Upper lobe of right lung (tissue), 1 donor: ENCODE results near the gene LRRC7. TPM values are rescaled to one million over a fixed set of nuclear protein-coding genes. Genes with fewer than 3 reads are reported as not detected.

ENCODE experiments used
- ATAC-seq: fragments of 200-7000 bp; cut with Tn5 transposase; one replicate; pipeline ENCODE4 v1.9.1; 2020; ENCODE audit warnings: mild to moderate bottlenecking, moderate library complexity
- DNase-seq: peaks from one replicate; pipeline ENCODE4 v3.0.0-alpha.2; 2020
- H3K27ac ChIP-seq: fragments of 200-600 bp; one replicate; pipeline ENCODE4 v1.8.0; 2022
- H3K27me3 ChIP-seq: fragments of 200-600 bp; one replicate; pipeline ENCODE4 v1.8.0; 2022; ENCODE audit warnings: mild to moderate bottlenecking
- H3K36me3 ChIP-seq: fragments of 200-600 bp; one replicate; pipeline ENCODE4 v1.8.0; 2022
- H3K4me1 ChIP-seq: fragments of 200-600 bp; one replicate; pipeline ENCODE4 v1.8.0; 2022
- H3K4me3 ChIP-seq: fragments of 200-600 bp; one replicate; pipeline ENCODE4 v1.8.0; 2022; ENCODE audit warnings: mild to moderate bottlenecking
- H3K9me3 ChIP-seq: fragments of 200-600 bp; one replicate; pipeline ENCODE4 v1.8.0; 2022
- intact Hi-C: fragments of 100-400 bp; cut with DNase I; formaldehyde crosslinking; loops from one replicate; pipeline ENCODE4 v1.11.0; 2022
- total RNA-seq: library from RNA; stranded (reverse); fragmentation: NEBNext Ultra II Directional; extraction: Animal tissue kit (Norgen Biotek cat#: 25700); gene quantifications from one replicate; pipeline ENCODE4 v1.2.1, GENCODE V29; 2021
- TF ChIP-seq, protein P1 (sequence below): fragments of 200-600 bp; IDR thresholded peaks from one replicate; pipeline ENCODE4 v1.8.0; 2022; ENCODE audit warnings: antibody characterized with exemption
- donor health status: DM: no; HTN: yes; CAD: no; lungs with severe emphysema.

Gene LRRC7
- total RNA-seq, 1 donor from 2014 or later: not detected

DNA sequence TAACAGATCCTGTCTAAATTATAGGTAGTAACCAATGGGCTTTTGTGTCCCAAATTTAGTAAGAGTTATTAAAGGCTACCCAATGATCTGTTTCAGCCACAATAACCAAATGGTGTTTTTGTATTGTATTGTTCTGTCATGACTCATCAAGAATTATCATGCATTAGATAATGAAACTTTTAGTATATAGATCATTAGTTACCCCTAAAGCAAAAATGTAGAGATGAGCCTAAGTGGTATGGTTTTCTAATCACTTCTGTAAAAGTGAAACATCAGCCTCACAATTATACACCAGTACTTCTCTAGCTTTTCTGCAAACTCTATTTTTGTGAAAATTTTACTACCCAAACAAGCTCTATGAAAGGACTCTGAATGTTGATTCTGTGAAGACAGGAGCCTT, 71.4 kb downstream of the LRRC7 start:
- Histone ChIP-seq H3K4me1 (no peaks in the 10 kb centered on the region), H3K36me3 (no peaks in the 10 kb centered on the region), H3K9me3 (no peaks in the 10 kb centered on the region), H3K27me3 (no peaks in the 10 kb centered on the region), H3K4me3 (no peak overlapping the region), H3K27ac (no peak overlapping the region)
- DNase-seq: no peak
- TF ChIP-seq, protein P1, sequence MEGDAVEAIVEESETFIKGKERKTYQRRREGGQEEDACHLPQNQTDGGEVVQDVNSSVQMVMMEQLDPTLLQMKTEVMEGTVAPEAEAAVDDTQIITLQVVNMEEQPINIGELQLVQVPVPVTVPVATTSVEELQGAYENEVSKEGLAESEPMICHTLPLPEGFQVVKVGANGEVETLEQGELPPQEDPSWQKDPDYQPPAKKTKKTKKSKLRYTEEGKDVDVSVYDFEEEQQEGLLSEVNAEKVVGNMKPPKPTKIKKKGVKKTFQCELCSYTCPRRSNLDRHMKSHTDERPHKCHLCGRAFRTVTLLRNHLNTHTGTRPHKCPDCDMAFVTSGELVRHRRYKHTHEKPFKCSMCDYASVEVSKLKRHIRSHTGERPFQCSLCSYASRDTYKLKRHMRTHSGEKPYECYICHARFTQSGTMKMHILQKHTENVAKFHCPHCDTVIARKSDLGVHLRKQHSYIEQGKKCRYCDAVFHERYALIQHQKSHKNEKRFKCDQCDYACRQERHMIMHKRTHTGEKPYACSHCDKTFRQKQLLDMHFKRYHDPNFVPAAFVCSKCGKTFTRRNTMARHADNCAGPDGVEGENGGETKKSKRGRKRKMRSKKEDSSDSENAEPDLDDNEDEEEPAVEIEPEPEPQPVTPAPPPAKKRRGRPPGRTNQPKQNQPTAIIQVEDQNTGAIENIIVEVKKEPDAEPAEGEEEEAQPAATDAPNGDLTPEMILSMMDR: no peak
- intact Hi-C loops: no loop called here
- ATAC-seq: no peak

DNA sequence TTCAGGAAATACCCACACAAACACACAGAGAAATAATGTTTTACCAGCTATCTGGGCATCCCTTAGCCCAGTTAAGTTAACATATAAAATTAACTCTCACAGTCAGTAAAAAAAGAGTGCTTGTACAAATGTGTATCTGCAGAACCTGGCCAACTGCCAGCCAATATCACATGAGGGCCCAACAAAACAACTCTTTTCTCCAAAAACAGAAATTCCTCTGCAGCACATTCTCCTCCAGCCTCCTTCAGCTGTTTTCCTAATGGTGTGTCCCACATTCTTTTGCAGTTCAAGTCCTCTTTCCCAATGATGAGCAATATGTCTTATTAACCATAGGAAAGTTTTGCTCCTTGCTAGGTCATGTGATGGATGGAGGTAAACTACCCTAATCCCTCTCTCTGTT, 75.5 kb downstream of the LRRC7 start:
- H3K27me3 ChIP-seq: no peaks in the 10 kb centered on the region
- intact Hi-C loops: no loop called here
- no peaks in the 10 kb centered on the region for H3K9me3 ChIP-seq
- H3K36me3 ChIP-seq: no peaks in the 10 kb centered on the region
- ATAC-seq (no peak), DNase-seq (no peak)
- no peak overlapping the region for H3K27ac ChIP-seq
- H3K4me3 ChIP-seq: no peak overlapping the region
- no peaks in the 10 kb centered on the region for H3K4me1 ChIP-seq
- TF ChIP-seq, protein P1: no peak

DNA sequence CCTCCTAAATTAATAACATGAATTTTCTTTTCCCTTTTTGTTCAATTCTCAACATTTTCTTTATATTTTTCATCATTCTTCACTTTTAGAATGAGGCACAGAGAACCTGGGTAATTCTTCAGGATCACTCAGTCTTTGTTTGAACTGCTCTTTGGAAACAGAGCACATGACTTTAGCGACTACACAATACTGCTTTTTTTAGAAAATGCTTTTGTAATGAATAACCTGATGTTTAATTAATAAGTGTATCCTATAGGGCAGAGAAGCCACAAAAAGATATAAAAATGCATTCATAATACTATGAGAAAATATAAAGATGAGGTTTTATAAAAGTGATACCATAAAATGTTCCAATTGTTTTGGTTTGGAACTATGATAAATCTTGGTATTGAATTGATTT, 77.8 kb downstream of the LRRC7 start:
- ATAC-seq (no peak), DNase-seq (no peak)
- H3K9me3 ChIP-seq: no peaks in the 10 kb centered on the region
- H3K27ac ChIP-seq: no peak overlapping the region
- intact Hi-C loops: no loop called here
- no peaks in the 10 kb centered on the region for H3K27me3 ChIP-seq
- H3K4me1 ChIP-seq: no peaks in the 10 kb centered on the region
- H3K36me3 ChIP-seq: no peaks in the 10 kb centered on the region
- no peak overlapping the region for H3K4me3 ChIP-seq
- TF ChIP-seq, protein P1: no peak

DNA sequence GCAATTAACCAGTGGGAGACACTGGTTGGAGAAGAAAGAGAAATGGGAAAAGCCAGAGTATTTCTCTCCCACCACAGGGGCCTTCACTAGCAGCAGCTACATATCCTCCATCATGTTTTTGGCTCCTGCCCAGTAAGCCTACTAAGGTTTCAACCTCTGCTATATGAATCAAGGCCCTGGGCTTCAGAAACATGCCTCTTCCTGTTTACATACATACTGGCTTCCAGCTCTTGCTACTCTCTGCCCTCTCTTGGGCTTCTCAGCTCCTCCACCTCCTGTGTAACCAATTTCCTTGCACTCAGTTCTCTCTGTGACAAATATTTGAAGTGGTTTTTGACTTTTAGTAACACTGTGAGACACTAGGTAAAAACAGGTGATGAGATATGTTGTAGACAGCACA, 80.8 kb downstream of the LRRC7 start:
- Histone ChIP-seq H3K9me3 (no peaks in the 10 kb centered on the region), H3K36me3 (no peaks in the 10 kb centered on the region), H3K27me3 (no peaks in the 10 kb centered on the region), H3K27ac (no peak overlapping the region), H3K4me3 (no peak overlapping the region), H3K4me1 (no peaks in the 10 kb centered on the region)
- DNase-seq: no peak
- TF ChIP-seq, protein P1: no peak
- intact Hi-C loops: no loop called here
- ATAC-seq: no peak

GRCh38 chr1:69649383-69649990, 81.8 kb downstream of the LRRC7 start:
- Histone ChIP-seq H3K4me3 (no peak overlapping the region), H3K27ac (no peak overlapping the region), H3K36me3 (no peaks in the 10 kb centered on the region), H3K9me3 (no peaks in the 10 kb centered on the region), H3K27me3 (no peaks in the 10 kb centered on the region), H3K4me1 (no peaks in the 10 kb centered on the region)
- intact Hi-C loops: no loop called here
- DNase-seq (no peak), ATAC-seq (no peak)
- TF ChIP-seq, protein P1: no peak

- intact Hi-C loops: no loop called here
- TF ChIP-seq, protein P1: no peak
- Histone ChIP-seq H3K9me3 (no peaks in the 10 kb centered on the region), H3K27ac (no peak overlapping the region), H3K4me3 (no peak overlapping the region), H3K36me3 (no peaks in the 10 kb centered on the region), H3K4me1 (no peaks in the 10 kb centered on the region), H3K27me3 (no peaks in the 10 kb centered on the region)
- ATAC-seq (no peak), DNase-seq (no peak)
Observed at GRCh38 chr1:69650779-69651178, 83.1 kb downstream of the LRRC7 start.
